Lower leg skin (tissue), 3 donors: ENCODE measurements around the gene PTPN2.

Source experiments
- POLR2A ChIP-seq, 2 donors: fragments of 450-650 bp; IDR thresholded peaks; one replicate each; pipeline ENCODE4 v1.6.1; 2016 to 2017; ENCODE audit warnings: antibody characterized with exemption in 2 of 2, mild to moderate bottlenecking in 1 of 2, moderate library complexity in 1 of 2
- TF ChIP-seq, protein P1 (sequence below), 3 donors: fragments of 450-650 bp; IDR thresholded peaks; one replicate each; pipeline ENCODE4 v1.5.1; 2016; ENCODE audit warnings: antibody characterized with exemption in 3 of 3, mild to moderate bottlenecking in 3 of 3, moderate library complexity in 2 of 3

DNA sequence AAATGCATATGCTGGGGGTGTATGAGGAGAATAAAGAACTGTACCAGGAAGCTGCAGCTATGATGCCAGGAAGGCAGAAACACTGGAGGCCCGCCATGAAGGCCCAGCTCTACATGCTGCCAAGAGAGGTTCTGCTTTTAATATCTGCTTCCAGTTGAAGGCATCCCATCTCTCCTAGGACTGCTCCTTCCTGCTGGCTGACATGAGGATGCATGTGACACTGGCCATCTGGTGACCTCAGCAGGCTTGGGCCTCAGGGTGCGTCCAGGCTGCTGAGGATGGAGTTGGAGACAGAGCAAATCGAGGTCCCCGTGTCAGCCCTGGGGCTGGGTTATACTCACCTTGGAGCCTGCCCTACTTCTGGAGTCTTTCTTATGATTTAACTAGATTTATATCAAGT, 132.1 kb downstream of the PTPN2 start:
- TF ChIP-seq, protein P1, sequence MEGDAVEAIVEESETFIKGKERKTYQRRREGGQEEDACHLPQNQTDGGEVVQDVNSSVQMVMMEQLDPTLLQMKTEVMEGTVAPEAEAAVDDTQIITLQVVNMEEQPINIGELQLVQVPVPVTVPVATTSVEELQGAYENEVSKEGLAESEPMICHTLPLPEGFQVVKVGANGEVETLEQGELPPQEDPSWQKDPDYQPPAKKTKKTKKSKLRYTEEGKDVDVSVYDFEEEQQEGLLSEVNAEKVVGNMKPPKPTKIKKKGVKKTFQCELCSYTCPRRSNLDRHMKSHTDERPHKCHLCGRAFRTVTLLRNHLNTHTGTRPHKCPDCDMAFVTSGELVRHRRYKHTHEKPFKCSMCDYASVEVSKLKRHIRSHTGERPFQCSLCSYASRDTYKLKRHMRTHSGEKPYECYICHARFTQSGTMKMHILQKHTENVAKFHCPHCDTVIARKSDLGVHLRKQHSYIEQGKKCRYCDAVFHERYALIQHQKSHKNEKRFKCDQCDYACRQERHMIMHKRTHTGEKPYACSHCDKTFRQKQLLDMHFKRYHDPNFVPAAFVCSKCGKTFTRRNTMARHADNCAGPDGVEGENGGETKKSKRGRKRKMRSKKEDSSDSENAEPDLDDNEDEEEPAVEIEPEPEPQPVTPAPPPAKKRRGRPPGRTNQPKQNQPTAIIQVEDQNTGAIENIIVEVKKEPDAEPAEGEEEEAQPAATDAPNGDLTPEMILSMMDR (IDR thresholded peaks at IDR 0.05): no peak
- no peak for TF ChIP-seq POLR2A (IDR thresholded peaks at IDR 0.05)
